Measurements from ENCODE around the gene MRPL10. TPM values are rescaled to one million over a fixed set of nuclear protein-coding genes. Genes with fewer than 3 reads are reported as not detected.

MRPL10 gene
- total RNA-seq, 4 donors from 2014 or later: 23.2 to 36.6 (median 30.0) TPM

GRCh38 chr17:47844814-47845715, 13.7 kb upstream of the MRPL10 start:
- WGBS, 2 donors: 58 to 65% methylated on average over 3 to 4 of the region's 4 CpGs
- no peak for DNase-seq
- H3K9me3 ChIP-seq: no peaks in the 10 kb centered on the region
- H3K27me3 ChIP-seq: peaks cover 3 to 56% (median 9%) of the 10 kb centered on the region in 4 donors
- H3K27ac ChIP-seq: no peak overlapping the region
- H3K36me3 ChIP-seq: no peaks in the 10 kb centered on the region
- H3K4me3 ChIP-seq: no peak overlapping the region
- intact Hi-C loops (cut with DNase I): no loop called here
- TF ChIP-seq CTCF (IDR thresholded peaks at IDR 0.05) (peak in 3 of 6 experiments; percentile 9 to 38 (median 22)), POLR2A (IDR thresholded peaks at IDR 0.05) (no peak)
- peaks cover 27 to 64% (median 29%) of the 10 kb centered on the region in 3 donors for H3K4me1 ChIP-seq

GRCh38 chr17:47844227-47844626, 12.9 kb upstream of the MRPL10 start:
- 77 to 100% methylated on average over 1 to 3 of the region's 5 CpGs for WGBS, 2 donors
- Histone ChIP-seq H3K9me3 (no peaks in the 10 kb centered on the region), H3K4me3 (no peak overlapping the region), H3K4me1 (peaks cover 28 to 64% (median 29%) of the 10 kb centered on the region in 3 donors), H3K36me3 (no peaks in the 10 kb centered on the region), H3K27me3 (peaks cover 3 to 49% (median 9%) of the 10 kb centered on the region in 4 donors), H3K27ac (no peak overlapping the region)
- DNase-seq: no peak
- TF ChIP-seq POLR2A (IDR thresholded peaks at IDR 0.05) (no peak), CTCF (IDR thresholded peaks at IDR 0.05) (no peak)
- intact Hi-C loops (cut with DNase I): no loop called here

- TF ChIP-seq POLR2A (IDR thresholded peaks at IDR 0.05) (no peak), CTCF (IDR thresholded peaks at IDR 0.05) (no peak)
- no peak for DNase-seq
- peaks cover 3 to 40% (median 9%) of the 10 kb centered on the region in 4 donors for H3K27me3 ChIP-seq
- intact Hi-C loops (cut with DNase I): no loop called here
- peaks cover 28 to 67% (median 29%) of the 10 kb centered on the region in 3 donors for H3K4me1 ChIP-seq
- no CpG with 5 or more reads among the region's 6 CpGs for WGBS, 2 donors
- H3K27ac ChIP-seq: no peak overlapping the region
- H3K9me3 ChIP-seq: no peaks in the 10 kb centered on the region
- H3K36me3 ChIP-seq: peaks cover 0 to 5% (median 0%) of the 10 kb centered on the region in 3 donors
- H3K4me3 ChIP-seq: no peak overlapping the region
Observed at GRCh38 chr17:47843391-47843730, 12.0 kb upstream of the MRPL10 start.

- H3K4me3 ChIP-seq: peak overlapping the region in 2 of 4 donors; percentile 88 to 91
Observed at GRCh38 chr17:47841488-47842291, 10.3 kb upstream of the MRPL10 start.

More at GRCh38 chr17:47841488-47842291, 10.3 kb upstream of the MRPL10 start:
- TF ChIP-seq CTCF (IDR thresholded peaks at IDR 0.05) (no peak), POLR2A (IDR thresholded peaks at IDR 0.05) (no peak)
- Histone ChIP-seq H3K27me3 (peaks cover 0 to 24% (median under 1%) of the 10 kb centered on the region in 4 donors), H3K9me3 (no peaks in the 10 kb centered on the region), H3K4me1 (peaks cover 20 to 61% (median 24%) of the 10 kb centered on the region in 3 donors), H3K36me3 (peaks cover 0 to 21% (median 0%) of the 10 kb centered on the region in 3 donors), H3K27ac (peak overlapping the region; percentile 47 to 86 (median 82))
- no peak for DNase-seq
- intact Hi-C loops (cut with DNase I): loop anchor here (2.0 kb wide), 1 partner anchor 49 kb away; no protein-coding TSS in a partner anchor
- 54 to 61% methylated on average over 12 to 16 of the region's 16 CpGs for WGBS, 2 donors
